Stimulated activated effector memory CD8-positive, alpha-beta T cell treated with anti-CD3 and anti-CD28 coated beads, Interleukin-12 subunit alpha, Interleukin-12 subunit beta, amount 100 ng/mL, for 72 hours (primary cell): ENCODE measurements around the gene S1PR2.
"Not testable (repeated sequence)": the region's sequence is repeated elsewhere in the genome, so short reads cannot be mapped to it uniquely, and the experiment has no call there.

ENCODE experiments used
- ATAC-seq: fragments of 150-1000 bp; cut with Tn5 transposase; 2 replicates; pipeline ENCODE4 v1.10.0; 2021
- DNase-seq, 2 donors: peaks; one replicate each; pipeline ENCODE4 v3.0.0; 2021 to 2022; ENCODE audit warnings: low spot score in 2 of 2
- H3K27ac Mint-ChIP-seq: one replicate; pipeline ENCODE4 v1.8.0; 2022; ENCODE audit warnings: mild to moderate bottlenecking, mixed read lengths
- H3K36me3 Mint-ChIP-seq: one replicate; pipeline ENCODE4 v1.8.0; 2022; ENCODE audit warnings: mild to moderate bottlenecking, mixed read lengths
- H3K4me1 Mint-ChIP-seq: one replicate; pipeline ENCODE4 v1.8.0; 2022; ENCODE audit warnings: mixed read lengths
- H3K4me3 Mint-ChIP-seq: one replicate; pipeline ENCODE4 v1.8.0; 2022; ENCODE audit warnings: mild to moderate bottlenecking, mixed read lengths
- H3K9me3 Mint-ChIP-seq: one replicate; pipeline ENCODE4 v1.8.0; 2022; ENCODE audit warnings: mixed read lengths

Gene S1PR2

DNA sequence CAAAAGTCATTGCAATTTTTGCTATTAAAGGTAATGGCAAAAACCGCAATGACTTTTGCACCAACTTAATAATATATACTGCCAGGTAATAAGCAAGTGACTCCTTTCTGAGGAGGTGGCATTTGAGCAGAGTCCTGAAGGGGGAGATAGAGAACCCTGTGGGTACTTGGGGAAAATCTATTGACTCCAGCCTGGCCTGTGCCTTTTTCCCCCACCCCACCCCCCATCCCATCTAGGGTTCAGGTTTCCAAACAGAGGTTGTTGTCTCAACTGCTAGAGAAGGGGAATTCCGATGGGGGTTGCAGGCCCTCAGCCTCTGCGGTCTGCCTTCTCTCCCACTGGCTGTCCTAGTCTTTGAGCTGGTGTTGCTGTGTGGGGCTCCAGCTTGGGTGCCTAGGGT, 11.5 kb downstream of the S1PR2 start:
- DNase-seq (no peak), ATAC-seq (peak; percentile 73)
- H3K4me1 Mint-ChIP-seq, result peaks cover 5% of the 10 kb centered on the region
- H3K36me3 Mint-ChIP-seq, result peaks cover 33% of the 10 kb centered on the region
- no peak overlapping the region for H3K4me3 Mint-ChIP-seq
- H3K9me3 Mint-ChIP-seq, result no peaks in the 10 kb centered on the region
- no peak overlapping the region for H3K27ac Mint-ChIP-seq

DNA sequence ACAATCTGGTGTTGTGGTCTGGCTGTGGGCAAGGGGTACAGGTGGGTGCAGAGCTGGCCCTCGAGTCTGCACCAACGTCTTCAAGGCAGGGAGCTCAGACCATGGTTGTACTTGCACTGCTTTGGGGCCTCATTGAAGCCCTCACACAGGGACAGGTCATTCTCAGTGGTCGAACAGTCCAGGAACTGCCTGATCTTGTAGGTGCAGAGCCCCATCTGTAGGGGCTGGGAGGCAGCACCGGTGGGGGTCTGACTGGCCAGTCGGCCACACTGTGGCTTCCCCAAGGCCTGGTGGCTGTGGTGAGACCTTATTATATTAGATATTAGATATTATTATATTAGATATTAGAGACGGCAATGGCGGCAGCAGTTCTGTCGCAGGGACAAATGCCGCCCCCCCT, 14.0 kb downstream of the S1PR2 start:
- H3K36me3 Mint-ChIP-seq, result peaks cover 8% of the 10 kb centered on the region
- H3K27ac Mint-ChIP-seq, result no peak overlapping the region

GRCh38 chr19:10214784-10215183, 16.3 kb downstream of the S1PR2 start:
- Mint-ChIP-seq H3K36me3 (peaks cover 6% of the 10 kb centered on the region), H3K9me3 (no peaks in the 10 kb centered on the region), H3K4me3 (no peak overlapping the region), H3K4me1 (no peaks in the 10 kb centered on the region), H3K27ac (no peak overlapping the region)
- DNase-seq, result no peak
- ATAC-seq, result no peak

More for the DNA sequence above, 14.0 kb downstream of the S1PR2 start:
- no peaks in the 10 kb centered on the region for H3K9me3 Mint-ChIP-seq
- no peak for ATAC-seq
- H3K4me3 Mint-ChIP-seq, result no peak overlapping the region
- H3K4me1 Mint-ChIP-seq, result no peaks in the 10 kb centered on the region
- no peak for DNase-seq

DNA sequence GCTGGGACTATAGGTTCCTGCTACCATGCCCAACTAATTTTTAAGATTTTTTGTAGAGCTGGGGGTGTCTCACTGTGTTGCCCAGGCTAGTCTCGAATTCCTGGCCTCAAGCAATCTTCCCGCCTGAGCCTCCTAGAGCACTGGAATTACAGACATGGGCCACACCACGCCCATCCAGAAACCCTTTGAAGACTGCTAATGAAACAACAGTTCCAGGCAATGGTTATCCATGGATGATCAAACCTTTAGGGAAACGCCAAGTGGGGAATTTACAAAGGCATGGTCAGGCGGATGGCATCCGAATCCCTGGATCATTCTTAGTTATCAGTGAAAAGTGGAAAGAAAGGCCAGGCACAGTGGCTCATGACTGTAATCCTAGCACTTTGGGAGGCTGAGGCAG, 19.4 kb downstream of the S1PR2 start:
- DNase-seq (no peak), ATAC-seq (no peak)
- Mint-ChIP-seq H3K36me3 (peaks cover 6% of the 10 kb centered on the region), H3K4me3 (no peak overlapping the region), H3K27ac (no peak overlapping the region), H3K4me1 (no peaks in the 10 kb centered on the region), H3K9me3 (no peaks in the 10 kb centered on the region)

DNA sequence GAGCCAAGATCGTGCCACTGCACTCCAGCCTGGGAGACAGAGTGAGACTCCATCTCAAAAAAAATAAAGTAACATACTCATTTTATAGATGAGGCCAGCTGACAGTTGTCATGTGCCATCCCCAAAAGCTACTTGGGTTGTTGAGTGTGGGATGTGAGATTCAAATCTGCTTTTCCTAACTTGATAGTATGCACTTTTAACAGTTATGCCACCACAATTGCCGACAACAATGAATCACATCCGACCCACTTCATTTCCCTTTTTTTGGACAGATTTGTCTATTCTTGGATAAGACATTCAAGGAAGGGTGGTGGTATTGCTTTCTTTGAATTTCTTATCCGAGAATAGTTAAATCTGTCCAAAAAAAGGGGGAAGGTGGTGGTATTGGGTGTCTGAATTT, 20.1 kb downstream of the S1PR2 start:
- no peak overlapping the region for H3K27ac Mint-ChIP-seq
- ATAC-seq (no peak), DNase-seq (no peak)
- no peak overlapping the region for H3K4me3 Mint-ChIP-seq
- H3K36me3 Mint-ChIP-seq, result peaks cover 1% of the 10 kb centered on the region
- no peaks in the 10 kb centered on the region for H3K9me3 Mint-ChIP-seq
- H3K4me1 Mint-ChIP-seq, result no peaks in the 10 kb centered on the region

DNA sequence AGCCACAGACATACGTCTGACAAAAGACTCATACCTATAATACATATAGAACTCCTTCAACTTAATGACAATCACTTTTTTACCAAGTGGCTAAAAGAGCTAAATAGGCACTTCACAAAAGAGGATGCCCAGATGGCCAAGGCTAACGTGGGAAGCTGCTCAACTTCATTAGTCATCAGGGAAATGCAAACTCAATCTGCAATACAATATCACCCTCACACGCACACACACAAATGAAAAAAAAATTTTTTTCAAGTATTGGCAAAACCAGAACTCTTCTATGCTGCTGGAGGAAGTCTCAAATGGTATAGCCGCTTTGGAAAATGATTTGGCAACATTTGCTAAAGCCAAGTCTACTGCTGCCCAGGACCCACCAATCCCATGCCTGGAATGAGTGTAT, 21.8 kb downstream of the S1PR2 start:
- no peak overlapping the region for H3K4me3 Mint-ChIP-seq
- DNase-seq, result no peak
- H3K4me1 Mint-ChIP-seq, result no peaks in the 10 kb centered on the region
- no peak for ATAC-seq
- no peak overlapping the region for H3K27ac Mint-ChIP-seq
- H3K36me3 Mint-ChIP-seq, result no peaks in the 10 kb centered on the region
- H3K9me3 Mint-ChIP-seq, result no peaks in the 10 kb centered on the region

- DNase-seq (no peak), ATAC-seq (no peak)
- no peaks in the 10 kb centered on the region for H3K4me1 Mint-ChIP-seq
- H3K27ac Mint-ChIP-seq, result no peak overlapping the region
- H3K9me3 Mint-ChIP-seq, result no peaks in the 10 kb centered on the region
- no peak overlapping the region for H3K4me3 Mint-ChIP-seq
- H3K36me3 Mint-ChIP-seq, result no peaks in the 10 kb centered on the region
Observed at GRCh38 chr19:10207026-10207425, 24.1 kb downstream of the S1PR2 start.

GRCh38 chr19:10206226-10206885, 24.8 kb downstream of the S1PR2 start:
- Mint-ChIP-seq H3K4me3 (no peak overlapping the region), H3K4me1 (no peaks in the 10 kb centered on the region), H3K9me3 (no peaks in the 10 kb centered on the region), H3K27ac (no peak overlapping the region), H3K36me3 (no peaks in the 10 kb centered on the region)
- ATAC-seq, result no peak
- DNase-seq, result no peak

GRCh38 chr19:10205636-10206035, 25.5 kb downstream of the S1PR2 start:
- ATAC-seq (no peak), DNase-seq (no peak)
- H3K4me3 Mint-ChIP-seq, result no peak overlapping the region
- no peak overlapping the region for H3K27ac Mint-ChIP-seq
- no peaks in the 10 kb centered on the region for H3K36me3 Mint-ChIP-seq
- H3K9me3 Mint-ChIP-seq, result no peaks in the 10 kb centered on the region
- no peaks in the 10 kb centered on the region for H3K4me1 Mint-ChIP-seq

DNA sequence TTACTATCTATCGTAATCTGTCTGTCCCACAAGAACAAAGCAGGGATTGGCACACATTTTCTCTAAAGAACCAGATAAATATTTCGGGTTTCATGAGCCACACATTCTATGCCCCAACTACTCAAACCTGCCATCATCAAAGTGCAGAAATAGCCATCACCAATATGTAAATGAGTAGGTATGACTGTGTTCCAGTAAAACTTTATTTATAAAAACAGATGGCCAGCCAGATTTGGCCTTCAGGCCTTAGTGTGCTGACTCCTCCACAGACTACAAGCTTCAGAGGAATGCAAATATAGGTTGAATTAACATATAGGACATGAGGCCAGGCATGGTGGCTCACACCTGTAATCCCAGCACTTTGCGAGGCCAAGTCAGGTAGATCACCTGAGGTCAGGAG, 27.4 kb downstream of the S1PR2 start:
- no peak for DNase-seq
- Mint-ChIP-seq H3K27ac (no peak overlapping the region), H3K36me3 (no peaks in the 10 kb centered on the region), H3K4me1 (no peaks in the 10 kb centered on the region), H3K4me3 (no peak overlapping the region), H3K9me3 (no peaks in the 10 kb centered on the region)
- no peak for ATAC-seq

DNA sequence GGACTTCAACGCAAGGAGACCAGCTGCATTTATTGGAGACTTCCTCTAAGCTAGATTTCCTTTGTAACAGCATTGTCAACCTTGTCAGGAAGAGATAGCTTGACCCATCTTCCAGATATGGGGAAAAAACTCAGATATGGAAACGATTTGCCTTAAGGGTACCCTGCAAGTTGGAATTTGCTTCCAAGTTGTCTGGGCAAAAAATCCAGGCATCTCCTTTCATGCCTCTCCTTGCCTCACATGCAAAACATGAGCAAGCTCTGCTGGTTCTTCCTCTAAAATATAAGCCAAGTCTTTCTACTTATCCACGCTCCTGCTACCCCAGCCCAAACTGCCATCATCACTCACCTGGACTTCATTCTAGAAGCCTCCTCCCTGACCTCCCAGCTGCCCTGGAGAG, 30.0 kb downstream of the S1PR2 start:
- H3K27ac Mint-ChIP-seq, result no peak overlapping the region

DNA sequence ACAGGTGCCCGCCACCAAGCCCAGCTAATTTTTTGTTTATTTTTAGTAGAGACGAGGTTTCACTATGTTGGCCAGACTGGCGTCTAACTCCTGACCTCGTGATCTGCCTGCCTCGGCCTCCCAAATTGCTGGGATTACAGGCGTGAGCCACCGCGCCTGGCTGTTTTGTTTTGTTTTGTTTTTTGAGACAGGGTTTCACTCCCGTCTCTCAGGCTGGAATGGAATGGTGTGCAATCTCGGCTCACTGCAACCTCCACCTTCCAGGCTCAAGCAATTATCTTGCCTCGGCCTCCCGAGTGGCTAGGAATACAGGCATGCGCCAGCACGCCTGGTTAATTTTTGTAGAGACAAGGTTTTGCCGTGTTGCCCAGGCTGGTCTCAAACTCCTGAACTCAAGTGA, 31.0 kb downstream of the S1PR2 start:
- not testable (repeated sequence) for ATAC-seq, H3K36me3 Mint-ChIP-seq, H3K4me1 Mint-ChIP-seq, DNase-seq, H3K4me3 Mint-ChIP-seq, H3K27ac Mint-ChIP-seq, H3K9me3 Mint-ChIP-seq

More for the DNA sequence above, 30.0 kb downstream of the S1PR2 start:
- Mint-ChIP-seq H3K4me3 (no peak overlapping the region), H3K36me3 (no peaks in the 10 kb centered on the region), H3K4me1 (no peaks in the 10 kb centered on the region), H3K9me3 (no peaks in the 10 kb centered on the region)
- DNase-seq, result no peak
- ATAC-seq, result no peak

DNA sequence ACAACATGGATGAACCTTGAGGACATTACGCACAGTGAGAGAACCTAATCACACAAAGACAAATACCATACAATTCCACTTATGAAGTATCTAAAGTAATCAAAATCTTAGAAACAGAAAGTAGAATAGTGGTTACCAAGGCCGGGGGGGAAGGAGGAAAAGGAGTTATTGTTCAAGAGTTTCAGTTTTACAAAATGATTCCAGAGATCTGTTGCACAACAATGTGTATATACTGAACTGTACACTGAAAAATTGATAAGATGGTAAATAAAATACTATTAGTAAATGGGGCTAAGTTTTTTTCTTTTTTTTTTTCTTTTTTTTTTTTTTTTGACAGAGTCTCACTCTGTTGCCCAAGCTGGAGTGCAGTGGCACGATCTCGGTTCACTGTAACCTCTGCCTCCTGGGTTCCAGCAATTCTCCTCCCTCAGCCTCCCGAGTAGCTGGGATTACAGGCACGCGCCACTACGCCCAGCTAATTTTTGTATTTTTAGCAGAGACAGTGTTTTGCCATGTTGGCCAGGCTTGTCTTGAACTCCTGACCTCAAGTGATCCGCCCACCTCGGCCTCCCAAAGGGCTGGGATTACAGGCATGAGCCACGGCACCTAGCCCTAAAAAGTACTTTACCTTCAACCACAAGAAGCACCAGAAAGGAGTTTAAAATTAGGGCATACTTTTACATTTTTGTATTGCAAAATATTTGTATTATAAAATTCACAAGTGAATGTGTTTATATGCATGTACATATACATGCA, 32.1 kb downstream of the S1PR2 start:
- Mint-ChIP-seq H3K4me3 (peak overlapping the region; percentile 14), H3K36me3 (peaks cover 11% of the 10 kb centered on the region)
- ATAC-seq, result peak; percentile 25
- DNase-seq, H3K27ac Mint-ChIP-seq, H3K4me1 Mint-ChIP-seq, H3K9me3 Mint-ChIP-seq: not testable (repeated sequence)

DNA sequence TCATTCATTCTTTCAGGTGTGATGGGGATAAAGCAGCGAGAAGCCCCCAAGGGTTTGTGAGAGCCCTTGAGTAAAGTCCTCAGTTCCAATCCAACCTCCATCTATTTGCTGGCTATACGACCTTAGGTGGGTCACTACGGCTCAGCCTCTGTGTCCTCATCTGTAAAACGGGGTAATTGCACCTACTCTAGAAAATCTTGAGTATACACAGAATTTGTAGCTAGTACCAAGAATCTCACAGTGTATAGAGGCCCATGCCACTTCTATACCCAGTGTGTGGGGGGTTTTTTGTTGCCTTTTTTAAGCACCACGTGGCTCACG, 36.0 kb downstream of the S1PR2 start:
- Mint-ChIP-seq H3K9me3 (no peaks in the 10 kb centered on the region), H3K4me3 (peak overlapping the region; percentile 91), H3K4me1 (peaks cover 26% of the 10 kb centered on the region), H3K27ac (peak overlapping the region; percentile 97), H3K36me3 (peaks cover 50% of the 10 kb centered on the region)
- DNase-seq (no peak), ATAC-seq (peak; percentile 35)

DNA sequence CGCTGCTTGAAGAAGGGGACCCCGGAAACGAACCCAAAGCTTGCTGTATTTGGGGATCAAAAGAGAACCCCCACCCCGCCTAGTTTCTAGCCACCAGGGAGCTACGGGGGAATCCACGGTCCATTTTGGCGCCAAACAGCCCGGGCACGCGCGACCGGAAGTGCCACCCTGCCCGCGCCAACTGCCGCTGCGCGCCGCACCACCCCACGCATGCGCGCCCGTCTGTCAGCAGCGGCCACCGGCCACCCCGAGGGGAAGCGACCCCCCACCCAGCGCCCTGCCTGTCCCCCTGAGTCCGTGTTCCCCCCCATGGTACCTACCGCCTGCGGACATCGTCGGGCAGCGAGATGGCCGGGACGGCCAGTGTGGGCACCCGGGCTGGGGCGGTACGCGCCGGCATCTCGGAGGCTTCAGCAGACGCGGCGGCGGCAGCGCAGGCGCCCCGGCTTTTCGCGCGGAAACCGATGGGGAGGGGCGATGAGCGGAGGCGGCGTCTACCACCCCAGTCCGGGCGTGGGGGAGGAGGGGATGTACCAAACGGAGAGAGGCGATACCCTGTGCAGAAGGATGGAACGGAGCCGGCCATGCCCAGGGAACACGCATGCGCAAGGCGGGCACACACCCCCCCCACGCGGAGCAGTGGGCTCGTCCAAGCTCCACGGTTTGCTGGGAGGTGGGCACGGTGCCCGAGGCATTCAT, 36.5 kb downstream of the S1PR2 start, which contains the start of gene DNMT1:
TSS of gene DNMT1 (minus strand) at position 454 of the 699 bp plus-strand sequence. CDS start at position 400, 54 bp downstream.
- Mint-ChIP-seq H3K36me3 (peaks cover 55% of the 10 kb centered on the region), H3K4me1 (peaks cover 31% of the 10 kb centered on the region), H3K9me3 (no peaks in the 10 kb centered on the region), H3K27ac (peak within 1 kb of the TSS; percentile 97), H3K4me3 (peak within 1 kb of the TSS; percentile 91)
- peak; percentile 95 to 100 for DNase-seq
- peak; percentile 95 for ATAC-seq
